Embryonic facial prominence (tissue), 1 donor: ENCODE measurements around the gene ADAMTS13.
"Not testable (repeated sequence)": the region's sequence is repeated elsewhere in the genome, so short reads cannot be mapped to it uniquely, and the experiment has no call there.

ENCODE experiments used
- DNase-seq: peaks from one replicate; pipeline ENCODE4 v3.0.0-alpha.2; 2016; ENCODE audit errors: extremely low spot score

ADAMTS13 gene

GRCh38 chr9:133392308-133392707 is 29.9 kb upstream of the ADAMTS13 start:
- DNase-seq, result not testable (repeated sequence)

GRCh38 chr9:133393399-133393798 is 28.8 kb upstream of the ADAMTS13 start:
- no peak for DNase-seq

GRCh38 chr9:133394687-133395271 is 27.4 kb upstream of the ADAMTS13 start:
- no peak for DNase-seq

- DNase-seq, result no peak
Measured at GRCh38 chr9:133396952-133397351, 25.2 kb upstream of the ADAMTS13 start.

DNA sequence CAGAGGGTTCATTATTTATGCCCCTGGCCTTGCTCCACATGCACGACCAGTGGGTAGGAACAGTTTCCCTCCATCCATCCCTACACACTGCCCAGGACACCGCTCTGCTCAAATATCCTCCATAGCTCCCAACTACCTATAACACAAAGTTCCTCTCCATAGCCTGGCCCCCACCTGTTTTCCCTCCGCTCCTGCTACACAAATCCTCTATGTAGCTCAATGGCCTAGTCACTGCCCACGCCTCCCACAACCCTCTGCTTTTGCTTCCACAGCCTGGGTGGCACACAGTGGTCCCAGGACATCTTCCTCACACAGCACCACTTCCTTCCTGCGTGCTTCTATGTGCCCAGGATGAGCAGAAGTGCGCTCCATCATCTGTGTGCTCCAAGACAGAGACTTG is 24.8 kb upstream of the ADAMTS13 start:
- no peak for DNase-seq

GRCh38 chr9:133397895-133398294 is 24.3 kb upstream of the ADAMTS13 start:
- DNase-seq, result no peak

GRCh38 chr9:133400292-133400691 is 21.9 kb upstream of the ADAMTS13 start:
- DNase-seq, result no peak

DNA sequence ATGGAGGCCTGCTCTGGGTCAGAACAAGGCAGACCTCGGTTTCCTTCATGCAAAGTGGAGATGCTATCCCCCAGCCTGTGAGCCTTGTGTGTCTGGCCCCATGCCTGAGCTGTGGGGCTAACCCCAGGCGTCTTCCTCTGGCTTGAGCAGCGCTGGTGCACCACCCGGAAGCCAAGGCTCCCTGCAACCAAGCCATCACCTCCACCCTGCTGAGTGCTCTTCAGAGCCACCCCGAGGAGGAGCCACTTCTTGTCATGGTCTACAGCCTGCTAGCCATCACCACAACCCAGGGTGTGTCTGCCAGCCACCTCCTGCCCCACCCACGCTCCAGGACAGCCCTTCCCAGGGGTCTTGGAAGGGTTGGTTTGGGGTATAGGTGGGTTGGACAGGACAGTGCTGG is 20.6 kb upstream of the ADAMTS13 start:
- no peak for DNase-seq

GRCh38 chr9:133402689-133403088 is 19.5 kb upstream of the ADAMTS13 start:
- no peak for DNase-seq

DNA sequence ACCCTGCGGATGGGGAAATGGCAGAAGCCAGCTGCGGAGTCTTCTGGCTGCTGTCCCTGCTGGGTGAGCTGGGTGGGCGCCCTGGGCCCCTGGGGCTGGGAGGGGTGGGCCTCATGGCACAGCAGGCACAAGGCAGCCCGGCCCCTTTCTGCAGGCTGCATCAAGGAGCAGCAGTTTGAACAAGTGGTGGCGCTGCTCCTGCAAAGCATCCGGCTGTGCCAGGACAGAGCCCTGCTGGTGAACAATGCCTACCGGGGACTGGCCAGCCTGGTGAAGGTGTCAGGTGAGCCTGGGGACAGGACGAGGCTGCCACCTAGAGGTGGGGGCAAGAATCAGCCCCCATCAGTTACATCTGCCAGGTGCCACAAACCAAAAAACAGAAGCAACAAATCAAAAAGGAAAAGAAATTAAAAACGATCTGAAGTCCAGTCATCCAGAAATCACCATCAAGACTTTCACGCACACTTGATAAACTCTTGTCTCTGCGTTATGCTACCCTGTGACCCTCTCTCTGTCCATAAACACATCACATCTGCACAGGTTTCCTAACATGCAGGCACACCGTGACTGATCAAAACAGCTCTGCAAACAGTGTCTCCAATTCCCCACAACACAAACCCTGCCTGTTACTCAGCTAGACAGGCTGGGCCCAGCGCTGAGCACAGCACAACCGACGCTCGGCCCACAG is 18.3 kb upstream of the ADAMTS13 start:
- DNase-seq, result no peak

DNA sequence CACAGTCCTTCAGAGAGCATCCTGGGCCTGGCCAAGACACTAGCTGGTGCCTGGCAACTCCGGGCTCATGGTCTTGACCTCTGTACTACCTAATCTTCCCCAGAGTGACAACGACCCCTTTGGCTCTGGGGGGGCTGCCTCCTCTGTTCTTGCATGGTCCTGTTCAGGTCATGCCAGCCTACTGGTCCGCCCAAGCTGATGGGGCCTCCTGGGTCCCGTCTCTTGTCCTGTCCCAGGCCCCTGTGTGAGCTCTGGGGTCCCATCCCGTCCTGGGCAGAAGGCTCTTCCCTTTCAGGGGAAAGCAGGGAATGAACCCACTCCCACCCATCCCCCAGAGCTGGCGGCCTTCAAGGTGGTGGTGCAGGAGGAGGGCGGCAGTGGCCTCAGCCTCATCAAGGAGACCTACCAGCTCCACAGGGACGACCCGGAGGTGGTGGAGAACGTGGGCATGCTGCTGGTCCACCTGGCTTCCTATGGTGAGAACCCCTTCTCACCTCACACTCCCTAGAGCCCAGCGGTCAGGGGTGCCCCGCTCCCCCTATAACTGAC is 17.6 kb upstream of the ADAMTS13 start:
- no peak for DNase-seq

DNA sequence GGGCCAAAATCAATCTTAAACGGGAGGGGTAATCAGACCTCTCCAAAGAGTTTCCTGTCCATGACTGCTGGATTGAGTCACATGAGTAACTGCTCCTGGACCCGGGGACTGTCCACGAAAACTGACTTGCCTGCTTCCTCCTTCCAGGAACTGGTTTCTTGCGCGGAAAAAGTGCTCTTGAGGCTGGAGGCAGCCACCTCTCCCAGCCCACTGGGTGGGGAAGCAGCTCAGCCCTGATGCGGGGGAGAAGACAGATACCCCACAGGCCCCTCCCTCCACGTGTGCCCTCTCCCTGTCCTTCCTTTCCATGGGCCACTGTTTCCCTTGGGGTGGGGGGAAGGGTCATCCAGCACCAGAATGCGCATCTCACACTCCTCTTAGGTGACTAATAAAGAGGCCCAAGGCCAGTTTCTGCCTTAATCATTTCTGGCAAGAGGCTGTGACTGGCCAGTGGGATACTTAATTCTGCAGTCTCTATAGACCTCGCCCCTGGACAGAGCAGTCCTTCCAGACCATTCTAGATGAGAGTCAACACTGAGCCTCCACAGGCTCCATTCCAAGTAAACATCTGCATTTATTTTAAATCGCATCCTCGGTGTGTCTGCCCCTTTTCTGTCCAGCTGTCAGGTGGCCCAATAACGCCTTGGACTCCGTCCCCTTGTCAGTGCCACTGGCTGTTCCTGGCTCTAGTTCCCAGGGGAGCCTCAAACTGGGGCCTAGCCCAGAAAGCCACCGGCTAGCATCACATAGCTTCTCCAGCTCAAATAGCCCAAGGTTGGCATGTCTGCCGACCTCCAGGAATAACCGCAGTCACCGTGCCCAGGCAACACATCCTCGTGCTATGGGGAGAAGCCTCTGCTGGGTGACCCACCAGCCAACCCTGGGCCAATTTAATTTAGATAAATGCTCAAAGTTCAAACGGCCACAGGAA is 16.4 kb upstream of the ADAMTS13 start:
- DNase-seq, result no peak

DNA sequence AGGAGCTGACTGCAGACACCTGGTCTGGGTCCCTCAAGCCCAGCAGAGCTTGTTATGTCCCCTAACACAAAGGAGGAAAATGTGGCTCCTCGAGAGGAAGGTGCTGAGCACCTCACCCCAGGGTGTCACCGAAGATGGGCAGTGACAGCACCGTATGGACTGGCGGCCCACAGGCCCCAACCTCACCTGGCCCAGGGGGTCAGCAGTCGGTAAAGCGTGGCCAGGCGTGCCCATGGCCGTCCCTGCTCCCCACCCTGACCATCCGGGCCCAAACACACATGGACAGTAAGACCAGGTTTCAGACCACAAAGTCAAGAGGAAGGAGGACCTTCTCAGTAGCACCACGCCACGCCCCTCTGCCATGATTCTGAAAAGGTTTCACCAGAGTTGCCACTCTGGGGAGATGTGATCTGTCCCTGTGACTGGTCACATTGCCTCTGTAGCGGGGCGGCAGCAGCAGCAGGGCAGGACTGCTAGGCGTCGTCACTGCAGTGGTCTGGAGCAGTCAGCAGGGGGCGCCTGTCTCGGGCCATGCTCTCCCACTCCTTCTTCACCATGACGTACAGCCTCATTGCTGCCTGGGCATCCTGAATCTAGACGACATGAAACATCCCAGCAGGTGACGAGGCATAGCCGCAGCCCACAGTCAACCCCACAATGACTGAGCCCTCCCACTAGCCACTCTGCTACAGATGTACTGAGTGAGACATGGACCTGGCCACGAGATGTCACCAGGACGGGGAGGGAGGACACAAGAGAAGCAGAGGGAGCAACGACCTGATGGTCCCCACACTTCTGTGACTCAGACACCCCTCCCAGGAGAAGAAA is 15.5 kb upstream of the ADAMTS13 start:
- DNase-seq, result peak; percentile 19

DNA sequence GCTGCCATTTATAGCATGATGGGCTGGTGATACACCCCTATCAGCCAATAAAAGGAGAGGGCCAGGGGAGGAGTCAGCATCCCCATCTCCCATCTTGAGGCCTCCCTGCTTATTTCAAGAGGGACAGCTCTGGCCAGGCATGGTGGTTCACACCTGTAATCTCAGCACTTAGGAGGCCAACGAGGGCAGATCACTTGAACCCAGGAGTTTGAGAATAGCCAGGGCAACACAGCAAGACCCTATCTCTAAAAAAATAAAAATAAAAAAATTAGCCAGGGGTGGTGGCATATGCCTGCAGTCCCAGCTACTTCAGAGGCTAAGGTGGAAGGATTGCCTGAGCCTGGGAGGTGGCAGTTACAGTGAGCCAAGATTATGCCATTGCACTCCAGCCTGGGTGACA is 14.1 kb upstream of the ADAMTS13 start:
- DNase-seq, result no peak

- DNase-seq, result no peak
Measured at GRCh38 chr9:133415170-133415569, 7.0 kb upstream of the ADAMTS13 start.

DNA sequence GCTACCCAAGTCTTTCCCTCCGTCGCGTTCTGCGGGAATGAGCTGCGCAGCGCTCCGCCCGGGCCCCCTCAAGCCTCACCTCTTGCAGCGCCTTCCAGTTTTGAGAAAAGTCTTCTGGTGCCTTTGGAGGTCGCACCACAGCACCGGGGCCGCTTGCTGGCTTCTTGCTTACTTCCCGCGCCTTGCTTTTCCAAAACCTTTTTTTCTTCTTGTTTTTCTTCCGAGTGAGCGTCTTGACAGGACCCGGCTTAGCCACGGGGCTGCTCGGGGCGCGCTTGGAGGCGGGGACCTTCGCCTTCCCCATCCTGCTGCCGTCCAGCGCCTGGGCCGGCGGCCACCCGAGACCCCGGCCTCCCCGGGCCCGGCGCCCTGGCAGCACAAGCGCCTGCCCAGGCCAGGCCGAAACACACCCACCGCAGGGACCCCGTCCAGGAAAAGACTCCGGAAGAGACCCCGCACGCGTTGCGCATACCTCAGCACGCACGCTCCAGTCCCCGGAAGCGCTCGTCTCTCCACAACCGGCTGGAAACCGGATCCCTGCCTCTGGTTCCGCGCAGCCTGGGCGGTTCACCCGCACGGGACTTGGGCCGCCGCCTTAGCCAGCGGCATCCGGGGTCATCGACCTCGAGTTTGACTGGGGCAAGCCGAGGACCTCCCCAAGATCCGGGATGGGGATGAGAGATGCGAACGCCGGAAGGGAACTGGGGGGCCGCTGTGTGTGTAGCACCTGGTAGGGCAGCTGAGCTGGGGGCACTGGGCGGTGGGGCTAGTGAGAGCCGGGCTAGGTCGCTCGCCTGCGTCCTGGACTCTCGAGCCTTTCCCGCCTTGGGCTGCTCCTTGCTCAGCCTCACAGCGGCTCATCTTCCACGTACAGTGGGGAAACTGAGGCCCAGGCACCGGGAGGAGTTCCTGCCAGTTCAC is 4.4 kb upstream of the ADAMTS13 start, which contains the start of gene REXO4:
Gene REXO4 (minus strand): TSS at position 470 of the 921 bp plus-strand sequence. CDS start 166 bp downstream, at position 304.
- DNase-seq, result peak; percentile 66

DNA sequence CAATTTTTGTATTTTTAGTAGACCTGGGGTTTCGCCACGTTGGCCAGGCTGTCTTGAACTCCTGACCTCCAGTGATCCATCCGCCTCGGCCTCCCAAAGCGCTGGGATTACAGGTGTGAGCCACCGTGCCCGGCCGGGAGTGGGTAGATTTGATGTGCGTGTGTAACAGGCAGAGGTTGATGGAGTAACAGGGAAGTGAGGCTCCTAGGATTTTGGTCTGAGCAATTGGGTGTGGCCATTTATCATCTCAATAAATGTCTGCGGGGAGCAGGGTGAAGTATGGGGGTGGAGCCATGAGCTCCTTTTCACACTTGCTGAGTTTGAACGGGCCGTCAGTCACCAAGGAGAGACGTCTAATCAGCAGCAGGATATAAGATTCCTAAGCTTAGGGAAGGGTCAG is 3.2 kb upstream of the ADAMTS13 start:
- no peak for DNase-seq

DNA sequence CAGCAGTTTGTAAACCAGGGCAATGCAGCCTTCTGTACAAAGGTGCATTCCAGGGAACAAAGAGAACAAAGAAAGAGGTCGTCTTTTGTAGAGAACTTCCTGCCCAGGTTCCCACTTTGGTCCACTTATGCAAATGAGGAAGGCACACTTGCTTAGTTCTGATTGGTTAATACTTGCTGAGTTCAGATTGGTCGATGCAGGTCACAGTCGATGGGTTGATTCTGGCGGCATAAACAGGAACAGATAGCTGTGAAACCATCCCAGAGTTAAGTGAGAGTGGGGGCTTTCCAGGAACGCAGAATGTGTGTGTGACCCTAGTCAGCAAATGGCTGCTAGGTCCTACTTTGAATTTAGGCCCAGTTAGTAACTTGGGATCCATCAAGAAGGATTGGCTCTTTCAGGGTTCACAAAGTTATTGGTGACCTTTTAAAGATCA is 1.8 kb upstream of the ADAMTS13 start:
- no peak for DNase-seq

- DNase-seq, result no peak
Measured at GRCh38 chr9:133423216-133423615, 1.0 kb downstream of the ADAMTS13 start.

DNA sequence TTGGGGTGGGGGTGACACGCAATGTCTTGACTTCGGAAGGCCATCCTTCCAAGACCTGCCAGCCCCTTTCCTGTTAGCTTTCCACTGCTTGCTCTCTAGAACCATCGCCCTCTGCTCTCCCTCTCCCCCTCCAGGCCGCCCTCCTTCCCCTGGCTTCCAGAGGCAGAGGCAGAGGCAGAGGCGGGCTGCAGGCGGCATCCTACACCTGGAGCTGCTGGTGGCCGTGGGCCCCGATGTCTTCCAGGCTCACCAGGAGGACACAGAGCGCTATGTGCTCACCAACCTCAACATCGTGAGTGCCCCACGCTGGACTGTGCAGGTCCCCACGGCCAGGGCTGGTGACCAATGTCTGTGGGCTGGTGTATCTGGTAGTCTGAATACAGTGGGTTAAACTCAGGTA is 2.0 kb downstream of the ADAMTS13 start:
- no peak for DNase-seq
